WERI-Rb-1 (cell line): ENCODE measurements around the gene MMP7.

ENCODE experiments used
- DNase-seq: peaks from one replicate; pipeline ENCODE4 v3.0.0-alpha.2; 2020
- H3K27ac ChIP-seq: fragments of 250-450 bp; sonication (Bioruptor Pico); 2 replicates; pipeline ENCODE4 v1.5.1; 2020; ENCODE audit warnings: mild to moderate bottlenecking, moderate library complexity
- H3K27me3 ChIP-seq: fragments of 250-450 bp; sonication (Bioruptor Pico); 2 replicates; pipeline ENCODE4 v1.5.1; 2021; ENCODE audit warnings: mild to moderate bottlenecking, low read depth, moderate library complexity; ENCODE audit not compliant: insufficient read depth, severe bottlenecking
- H3K36me3 ChIP-seq: fragments of 250-450 bp; sonication (Bioruptor Pico); 2 replicates; pipeline ENCODE4 v1.5.1; 2020; ENCODE audit warnings: mild to moderate bottlenecking, moderate library complexity
- H3K4me3 ChIP-seq: 2 replicates; pipeline ENCODE4 v1.5.1; 2011; ENCODE audit warnings: low read depth, mild to moderate bottlenecking, control low read depth, low read length
- H3K9me3 ChIP-seq: fragments of 250-450 bp; sonication (Bioruptor Pico); 2 replicates; pipeline ENCODE4 v1.5.1; 2021; ENCODE audit warnings: mild to moderate bottlenecking, moderate library complexity; ENCODE audit not compliant: severe bottlenecking
- TF ChIP-seq, protein P1 (sequence below): IDR thresholded peaks from 2 replicates; pipeline ENCODE4 v1.5.1; 2011; ENCODE audit warnings: low read depth, mild to moderate bottlenecking, control low read depth, inconsistent platforms, low read length

MMP7 gene

DNA sequence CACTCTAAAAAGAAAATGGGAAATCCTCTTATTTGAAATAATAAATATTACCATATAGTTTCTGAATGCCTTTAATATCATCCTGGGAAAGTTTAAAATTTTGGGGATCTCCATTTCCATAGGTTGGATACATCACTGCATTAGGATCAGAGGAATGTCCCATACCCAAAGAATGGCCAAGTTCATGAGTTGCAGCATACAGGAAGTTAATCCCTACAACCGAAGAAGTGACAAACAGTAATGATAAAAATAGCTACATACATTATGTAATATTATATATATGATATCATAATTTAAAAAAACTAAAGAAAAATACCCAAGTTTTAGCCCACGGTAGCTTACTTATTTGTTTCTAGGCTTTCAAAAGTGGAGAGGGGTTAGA lies 7.4 kb downstream of the MMP7 start:
- Histone ChIP-seq H3K36me3 (no peaks in the 10 kb centered on the region), H3K27me3 (no peaks in the 10 kb centered on the region), H3K27ac (no peak overlapping the region), H3K4me3 (no peak overlapping the region), H3K9me3 (no peaks in the 10 kb centered on the region)
- TF ChIP-seq, protein P1, sequence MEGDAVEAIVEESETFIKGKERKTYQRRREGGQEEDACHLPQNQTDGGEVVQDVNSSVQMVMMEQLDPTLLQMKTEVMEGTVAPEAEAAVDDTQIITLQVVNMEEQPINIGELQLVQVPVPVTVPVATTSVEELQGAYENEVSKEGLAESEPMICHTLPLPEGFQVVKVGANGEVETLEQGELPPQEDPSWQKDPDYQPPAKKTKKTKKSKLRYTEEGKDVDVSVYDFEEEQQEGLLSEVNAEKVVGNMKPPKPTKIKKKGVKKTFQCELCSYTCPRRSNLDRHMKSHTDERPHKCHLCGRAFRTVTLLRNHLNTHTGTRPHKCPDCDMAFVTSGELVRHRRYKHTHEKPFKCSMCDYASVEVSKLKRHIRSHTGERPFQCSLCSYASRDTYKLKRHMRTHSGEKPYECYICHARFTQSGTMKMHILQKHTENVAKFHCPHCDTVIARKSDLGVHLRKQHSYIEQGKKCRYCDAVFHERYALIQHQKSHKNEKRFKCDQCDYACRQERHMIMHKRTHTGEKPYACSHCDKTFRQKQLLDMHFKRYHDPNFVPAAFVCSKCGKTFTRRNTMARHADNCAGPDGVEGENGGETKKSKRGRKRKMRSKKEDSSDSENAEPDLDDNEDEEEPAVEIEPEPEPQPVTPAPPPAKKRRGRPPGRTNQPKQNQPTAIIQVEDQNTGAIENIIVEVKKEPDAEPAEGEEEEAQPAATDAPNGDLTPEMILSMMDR = no peak
- DNase-seq = no peak

DNA sequence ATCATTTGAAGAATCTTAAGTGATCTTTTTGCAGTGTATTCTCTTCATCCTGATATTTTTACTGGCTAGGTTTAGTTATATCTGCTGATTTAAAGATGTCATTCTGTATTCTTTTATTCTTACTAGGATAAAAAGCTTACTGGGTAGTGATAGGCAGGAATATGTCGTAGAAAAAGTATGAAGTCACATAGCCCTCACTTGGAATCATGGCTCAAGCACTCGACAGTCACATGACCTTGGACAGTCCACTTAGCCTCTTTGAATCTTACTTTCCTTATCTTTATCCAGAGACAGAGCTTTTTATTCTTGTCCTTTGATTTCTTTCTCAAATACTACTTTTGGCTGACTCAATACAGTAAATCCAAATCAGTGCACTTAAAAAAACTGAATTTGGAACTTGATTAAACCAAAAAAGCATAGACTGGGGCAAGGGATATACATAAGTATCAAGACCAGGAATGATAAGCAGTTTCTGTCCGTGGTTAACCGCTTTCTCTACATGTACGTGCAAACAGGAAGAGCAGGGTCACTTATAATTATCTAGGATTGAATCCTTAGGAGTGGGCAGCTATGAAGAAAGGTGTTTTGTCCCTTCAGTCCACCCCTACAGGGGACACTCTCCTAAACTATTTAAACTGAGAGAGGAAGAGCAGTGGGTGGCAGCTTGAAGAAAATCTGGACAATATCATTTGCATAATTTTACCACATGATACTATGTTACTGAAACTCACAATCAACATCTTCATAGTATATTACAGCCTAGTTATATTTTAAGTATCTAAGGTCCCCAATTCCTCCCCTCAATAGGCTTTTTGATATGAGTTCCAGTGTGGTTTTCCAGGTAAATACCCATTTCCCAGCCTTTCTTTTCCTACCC lies 8.0 kb downstream of the MMP7 start:
- DNase-seq = no peak
- TF ChIP-seq, protein P1 = no peak
- no peak overlapping the region for H3K4me3 ChIP-seq
- H3K9me3 ChIP-seq = no peaks in the 10 kb centered on the region
- H3K27me3 ChIP-seq = no peaks in the 10 kb centered on the region
- no peak overlapping the region for H3K27ac ChIP-seq
- H3K36me3 ChIP-seq = no peaks in the 10 kb centered on the region

DNA sequence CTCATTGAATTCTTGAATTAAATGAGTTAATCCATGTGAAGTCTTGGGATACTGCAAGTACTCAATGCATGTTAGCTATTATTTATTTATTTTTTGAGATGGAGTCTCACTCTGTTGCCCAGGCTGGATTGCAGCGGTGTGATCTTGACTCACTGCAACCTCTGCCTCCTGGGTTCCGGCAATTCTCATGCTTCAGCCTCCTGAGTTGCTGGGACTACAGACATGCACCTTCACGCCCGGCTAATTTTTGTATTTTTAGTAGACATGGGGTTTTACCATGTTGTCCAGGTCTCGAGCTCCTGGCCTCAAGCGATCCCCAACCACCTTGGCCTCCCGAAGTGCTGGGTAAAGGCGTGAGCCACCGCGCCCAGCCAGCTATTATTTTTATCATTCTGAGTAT lies 9.4 kb downstream of the MMP7 start:
- no peak for DNase-seq
- no peaks in the 10 kb centered on the region for H3K9me3 ChIP-seq

DNA sequence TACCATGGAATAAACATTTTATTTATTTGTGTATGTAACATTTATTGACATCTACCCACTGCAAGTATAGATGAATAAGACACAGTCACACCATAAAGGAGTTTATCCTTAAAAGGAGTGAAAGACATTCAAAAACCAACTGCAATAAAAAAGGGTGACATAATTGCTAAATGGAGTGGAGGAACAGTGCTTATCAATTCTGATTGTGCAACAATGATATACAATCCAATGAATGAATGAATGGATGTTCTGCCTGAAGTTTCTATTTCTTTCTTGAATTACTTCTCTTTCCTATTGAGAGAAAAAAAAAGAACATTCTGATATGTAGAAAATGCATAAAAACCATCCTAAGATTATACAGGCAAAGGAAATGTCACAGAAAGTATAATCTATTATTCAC lies 10.0 kb downstream of the MMP7 start:
- Histone ChIP-seq H3K27ac (no peak overlapping the region), H3K27me3 (no peaks in the 10 kb centered on the region), H3K9me3 (no peaks in the 10 kb centered on the region), H3K36me3 (no peaks in the 10 kb centered on the region), H3K4me3 (no peak overlapping the region)
- TF ChIP-seq, protein P1 = no peak
- no peak for DNase-seq

More for the DNA sequence above, 9.4 kb downstream of the MMP7 start:
- no peak overlapping the region for H3K4me3 ChIP-seq
- H3K36me3 ChIP-seq = no peaks in the 10 kb centered on the region
- no peak overlapping the region for H3K27ac ChIP-seq
- no peaks in the 10 kb centered on the region for H3K27me3 ChIP-seq
- TF ChIP-seq, protein P1 = no peak

DNA sequence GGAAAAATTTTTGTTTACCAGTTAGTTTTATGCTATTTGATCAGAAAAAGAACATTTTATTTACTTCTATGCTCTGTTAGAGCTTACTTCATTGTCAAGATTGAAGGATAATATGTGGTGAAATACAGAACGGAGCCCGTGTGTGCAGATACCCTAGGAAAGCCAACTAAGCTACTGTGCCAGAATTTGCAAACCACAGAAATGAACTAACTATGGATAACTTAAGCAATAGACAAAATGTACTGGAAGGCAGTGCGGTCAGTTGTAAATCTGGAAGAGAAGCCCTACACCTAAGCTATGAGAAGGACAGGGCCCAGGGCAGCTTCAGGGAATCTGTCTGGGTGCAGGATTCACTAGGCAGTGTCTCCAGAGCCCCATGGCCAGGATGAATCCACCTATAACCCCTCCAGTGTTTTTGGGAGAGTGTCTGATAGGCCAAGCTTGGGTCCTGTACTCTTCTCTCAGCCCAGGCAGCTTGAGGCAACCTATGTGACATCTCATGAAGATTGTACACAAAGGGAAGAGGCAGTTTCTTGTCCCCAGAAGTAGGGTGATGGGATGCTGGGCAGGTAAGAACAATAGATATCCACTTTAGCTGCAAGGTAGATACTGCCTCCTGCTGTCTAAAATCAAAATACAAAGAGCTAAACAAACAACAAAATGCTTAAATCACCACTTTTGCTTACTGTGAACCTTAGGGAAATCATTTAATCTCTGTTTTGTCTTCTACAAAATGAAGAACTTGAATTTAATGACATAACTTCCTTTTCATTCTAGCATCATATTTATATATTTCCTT lies 12.1 kb downstream of the MMP7 start:
- no peaks in the 10 kb centered on the region for H3K9me3 ChIP-seq
- no peaks in the 10 kb centered on the region for H3K36me3 ChIP-seq
- H3K27me3 ChIP-seq = no peaks in the 10 kb centered on the region
- no peak for DNase-seq
- TF ChIP-seq, protein P1 = no peak
- no peak overlapping the region for H3K27ac ChIP-seq
- no peak overlapping the region for H3K4me3 ChIP-seq
